Posterior vena cava (tissue), 2 donors: ENCODE results near the gene CYP2J2. TPM values are rescaled to one million over a fixed set of nuclear protein-coding genes. Genes with fewer than 3 reads are reported as not detected.
"Not testable (repeated sequence)": the region's sequence is repeated elsewhere in the genome, so short reads cannot be mapped to it uniquely, and the experiment has no call there.

Experiments used
- DNase-seq: peaks from one replicate; pipeline ENCODE4 v3.0.0-alpha.2; 2020; ENCODE audit warnings: low spot score
- intact Hi-C, 2 donors: fragments of 100-400 bp; cut with DNase I; formaldehyde crosslinking; loops; one replicate each; pipeline versions ENCODE4 v1.14.1 to v1.14.2; 2022 to 2023
- long read RNA-seq, 2 donors: library from polyadenylated mRNA; unstranded; transcript quantifications; one replicate each; pipeline ENCODE4 v2.0.0, GENCODE V29; 2020 to 2021
- total RNA-seq, 2 donors: library from RNA; stranded (reverse); fragmentation: NEBNext Ultra II Directional; extraction: Animal tissue kit (Norgen Biotek cat#: 25700); gene quantifications; one replicate each; pipeline ENCODE4 v1.2.1, GENCODE V29; 2021
- donor health status: DM: yes; HTN: yes; CAD: no.
- donor health status: DM: yes; HTN: yes; CAD: no.

CYP2J2 gene
- not detected for total RNA-seq
- long read RNA-seq, donor 1, result 0 reads
- long read RNA-seq, donor 2, result 0 reads

DNA sequence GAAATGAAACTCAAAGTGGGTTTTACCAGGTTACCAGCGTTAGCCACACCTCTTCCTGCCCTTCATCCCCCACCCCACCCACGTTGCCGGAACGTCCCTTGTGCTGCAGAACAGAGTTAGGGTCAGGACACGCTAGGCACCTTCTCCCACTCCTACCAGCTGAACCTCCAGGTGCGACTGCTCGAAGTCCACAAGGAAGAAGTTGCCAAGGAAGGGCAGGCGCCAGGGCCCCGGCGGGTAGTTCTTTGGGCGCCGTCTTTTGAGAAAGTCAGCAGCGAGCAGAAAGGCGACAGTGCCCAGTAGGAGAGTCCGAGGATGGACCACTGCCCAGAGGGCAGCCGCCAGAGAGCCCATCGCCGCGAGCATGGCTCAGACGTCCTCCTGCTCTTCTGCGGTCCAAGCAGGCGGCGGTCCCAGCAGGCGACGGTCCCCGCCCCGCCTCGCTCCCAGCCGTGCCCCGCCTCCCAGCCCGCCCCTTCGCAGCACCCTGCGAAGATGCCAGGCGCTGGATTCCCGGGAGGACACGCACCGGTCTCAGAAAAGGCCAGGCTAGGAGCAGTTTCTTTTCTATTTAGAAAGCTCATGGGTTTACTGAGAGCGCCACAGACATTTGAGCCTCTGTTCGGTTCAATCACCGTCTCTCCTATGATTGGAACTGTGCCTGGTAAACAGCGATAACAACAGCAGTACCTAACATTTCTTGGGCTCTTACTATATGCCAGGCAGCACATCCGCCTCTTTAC, at the start of gene CYP2J2:
Gene CYP2J2, minus strand, starts transcription at position 393 of the 743 bp plus-strand sequence. Its CDS starts 27 bp downstream, at position 366.
- peak; percentile 78 for DNase-seq
- intact Hi-C loops, result no loop called here

DNA sequence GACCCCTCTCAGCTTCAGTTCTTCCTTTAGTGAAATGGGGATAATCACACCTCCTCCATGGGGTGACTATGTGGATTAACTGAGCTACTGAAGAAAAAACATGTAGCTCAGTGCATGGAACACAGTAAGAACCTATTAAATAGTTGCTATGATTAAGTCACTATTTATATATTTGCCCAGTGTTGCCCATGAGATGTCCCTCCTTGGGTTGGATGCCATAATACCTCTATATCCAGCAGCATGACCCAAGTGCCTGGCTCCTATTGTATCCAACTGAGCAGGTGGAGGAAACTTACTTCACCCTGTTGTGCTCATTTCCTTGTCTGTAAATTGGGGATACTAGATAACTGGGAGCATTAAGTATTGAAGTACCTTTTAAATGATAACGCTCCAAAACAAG, 47.1 kb upstream of the CYP2J2 start:
- intact Hi-C loops, result loop anchor here in 1 of 2 donors (10.0 kb wide), 2 partner anchors 161 to 1481 kb away; no protein-coding TSS in a partner anchor
- no peak for DNase-seq

GRCh38 chr1:59972216-59972927, 45.8 kb upstream of the CYP2J2 start:
- no peak for DNase-seq
- intact Hi-C loops, result loop anchor here in 1 of 2 donors (10.0 kb wide), 2 partner anchors 162 to 1482 kb away; no protein-coding TSS in a partner anchor

DNA sequence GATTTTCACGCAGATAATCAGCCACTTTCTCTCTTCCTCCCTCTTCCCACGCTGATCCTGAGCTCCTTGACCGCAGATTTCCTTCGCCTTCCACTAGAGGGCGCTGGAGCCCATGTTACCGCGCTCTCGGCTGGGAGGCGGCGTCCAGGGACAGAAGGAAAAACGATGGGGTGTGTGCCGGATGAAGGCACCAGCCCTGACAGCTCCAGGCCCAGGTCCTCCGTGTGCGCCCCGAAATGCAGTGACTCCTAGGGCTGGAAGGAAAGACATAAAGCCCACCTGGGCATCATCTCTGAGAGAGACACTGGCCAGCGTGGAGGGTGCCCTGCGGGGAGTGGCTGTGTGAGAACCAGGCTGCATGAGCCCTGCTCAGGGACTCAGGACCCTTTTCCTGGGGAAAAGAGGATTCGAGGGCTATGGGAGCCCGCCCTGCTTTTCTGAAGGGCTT, 44.9 kb upstream of the CYP2J2 start:
- peak; percentile 90 for DNase-seq
- intact Hi-C loops, result loop anchor here in 1 of 2 donors (10.0 kb wide), 2 partner anchors 163 to 1483 kb away; no protein-coding TSS in a partner anchor

DNA sequence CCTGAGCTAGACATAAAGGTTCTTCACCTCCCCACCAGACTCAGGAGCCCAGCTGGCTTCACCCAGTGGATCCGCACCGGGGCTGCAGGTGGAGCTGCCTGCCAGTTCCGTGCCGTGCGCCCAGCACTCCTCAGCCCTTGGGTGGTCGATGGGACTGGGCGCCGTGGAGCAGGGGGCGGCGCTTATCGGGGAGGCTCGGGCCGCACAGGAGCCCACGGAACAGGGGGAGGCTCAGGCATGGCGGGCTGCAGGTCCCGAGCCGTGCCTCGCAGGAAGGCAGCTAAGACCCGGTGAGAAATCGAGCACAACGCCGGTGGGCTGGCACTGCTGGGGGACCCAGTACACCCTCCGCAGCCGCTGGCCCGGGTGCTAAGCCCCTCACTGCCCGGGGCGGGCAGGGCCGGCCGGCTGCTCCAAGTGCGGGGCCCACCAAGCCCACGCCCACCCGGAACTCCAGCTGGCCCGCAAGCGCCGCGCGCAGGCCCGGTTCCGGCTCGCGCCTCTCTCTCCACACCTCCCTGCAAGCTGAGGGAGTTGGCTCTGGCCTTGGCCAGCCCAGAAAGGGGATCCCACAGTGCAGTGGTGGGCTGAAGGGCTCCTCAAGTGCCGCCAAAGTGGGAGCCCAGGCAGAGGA, 43.1 kb upstream of the CYP2J2 start:
- DNase-seq, result not testable (repeated sequence)
- intact Hi-C loops, result loop anchor here in 1 of 2 donors (10.0 kb wide), 2 partner anchors 165 to 1485 kb away; no protein-coding TSS in a partner anchor

DNA sequence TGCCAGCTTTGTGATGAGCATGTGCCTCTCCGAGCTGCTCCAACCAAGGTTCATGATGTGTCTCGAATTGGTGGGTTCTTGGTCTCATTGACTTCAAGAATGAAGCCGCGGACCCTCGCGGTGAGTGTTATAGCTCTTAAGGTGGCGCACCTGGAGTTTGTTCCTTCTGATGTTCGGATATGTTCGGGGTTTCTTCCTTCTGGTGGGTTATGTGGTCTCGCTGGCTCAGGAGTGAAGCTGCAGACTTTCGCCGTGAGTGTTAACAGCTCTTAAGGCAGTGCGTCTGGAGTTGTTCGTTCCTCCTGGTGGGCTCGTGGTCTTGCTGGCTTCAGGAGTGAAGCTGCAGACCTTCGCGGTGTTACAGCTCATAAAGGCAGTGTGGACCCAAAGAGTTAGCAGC, 42.2 kb upstream of the CYP2J2 start:
- intact Hi-C loops, DNase-seq: not testable (repeated sequence)

- no peak for DNase-seq
Measured at GRCh38 chr1:59967780-59968179, 41.2 kb upstream of the CYP2J2 start.

DNA sequence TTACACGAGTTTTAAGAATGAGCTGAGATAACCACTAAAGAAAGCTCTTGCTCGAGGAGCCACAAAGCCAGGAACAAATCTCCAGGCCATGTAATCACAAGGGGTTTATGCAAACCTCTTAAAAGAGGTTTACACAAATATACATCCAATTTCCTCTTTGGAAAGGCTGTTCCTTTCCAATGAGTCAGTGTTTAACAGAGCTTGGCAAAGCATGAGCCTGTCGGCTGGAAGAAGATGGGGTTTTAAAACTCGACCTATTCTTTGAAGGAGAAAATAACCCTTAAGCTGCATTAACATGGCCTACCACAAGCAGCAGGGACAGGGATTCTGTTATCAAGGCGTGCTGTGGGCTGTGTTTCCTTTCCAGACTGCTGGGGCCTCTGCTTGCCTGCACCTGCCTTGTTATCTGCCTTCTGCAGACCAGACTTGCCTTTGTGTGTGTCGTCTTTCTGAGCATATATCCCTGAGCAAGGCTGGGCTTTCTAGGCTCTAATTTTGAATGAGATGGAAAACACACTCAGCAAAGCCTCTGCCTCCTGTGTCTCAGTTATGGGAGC, 40.6 kb upstream of the CYP2J2 start:
- intact Hi-C loops, result no loop called here
- DNase-seq, result no peak

More at GRCh38 chr1:59967780-59968179, 41.2 kb upstream of the CYP2J2 start:
- intact Hi-C loops, result no loop called here

DNA sequence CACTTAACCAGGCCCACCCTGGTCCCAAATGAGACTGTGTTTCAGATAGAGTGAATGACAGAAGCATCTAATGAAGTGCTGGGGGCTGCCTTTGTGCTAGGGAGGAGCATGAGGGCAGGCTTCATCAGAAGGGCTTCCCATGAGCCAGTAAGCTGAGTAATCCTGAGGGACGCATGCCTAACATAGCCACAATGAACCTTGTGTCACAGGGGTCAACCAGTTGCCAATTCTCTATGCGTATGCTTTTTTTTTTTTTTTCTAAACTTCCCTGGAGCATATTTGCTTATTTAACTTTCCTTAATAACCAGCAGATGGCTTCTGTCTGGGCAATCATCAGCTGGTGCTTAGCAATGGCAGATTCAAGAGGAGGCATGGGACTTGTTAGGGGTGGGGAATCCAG, 25.5 kb upstream of the CYP2J2 start:
- intact Hi-C loops, result no loop called here
- no peak for DNase-seq

DNA sequence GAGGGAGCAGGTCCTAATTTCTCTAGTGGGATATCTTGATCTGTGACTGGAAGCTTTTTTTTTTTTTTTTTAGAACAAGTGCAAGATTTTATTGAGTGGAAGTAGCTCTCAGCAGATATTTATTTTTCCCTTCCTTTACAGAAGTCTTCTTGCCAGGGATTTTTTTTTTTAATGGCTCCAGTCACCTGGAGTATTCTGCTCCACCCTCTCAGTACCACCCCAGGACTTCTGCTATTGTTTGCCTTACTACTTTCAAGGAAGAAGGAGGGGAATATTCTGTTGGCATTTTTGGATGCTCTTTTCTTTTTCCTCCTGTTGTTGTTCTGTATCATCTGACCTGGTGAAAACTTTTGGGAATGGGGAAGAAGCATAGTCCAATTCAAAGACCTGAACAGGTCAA, 23.1 kb upstream of the CYP2J2 start:
- no peak for DNase-seq
- intact Hi-C loops, result no loop called here

GRCh38 chr1:59948990-59949389, 22.4 kb upstream of the CYP2J2 start:
- intact Hi-C loops, result no loop called here
- DNase-seq, result no peak

DNA sequence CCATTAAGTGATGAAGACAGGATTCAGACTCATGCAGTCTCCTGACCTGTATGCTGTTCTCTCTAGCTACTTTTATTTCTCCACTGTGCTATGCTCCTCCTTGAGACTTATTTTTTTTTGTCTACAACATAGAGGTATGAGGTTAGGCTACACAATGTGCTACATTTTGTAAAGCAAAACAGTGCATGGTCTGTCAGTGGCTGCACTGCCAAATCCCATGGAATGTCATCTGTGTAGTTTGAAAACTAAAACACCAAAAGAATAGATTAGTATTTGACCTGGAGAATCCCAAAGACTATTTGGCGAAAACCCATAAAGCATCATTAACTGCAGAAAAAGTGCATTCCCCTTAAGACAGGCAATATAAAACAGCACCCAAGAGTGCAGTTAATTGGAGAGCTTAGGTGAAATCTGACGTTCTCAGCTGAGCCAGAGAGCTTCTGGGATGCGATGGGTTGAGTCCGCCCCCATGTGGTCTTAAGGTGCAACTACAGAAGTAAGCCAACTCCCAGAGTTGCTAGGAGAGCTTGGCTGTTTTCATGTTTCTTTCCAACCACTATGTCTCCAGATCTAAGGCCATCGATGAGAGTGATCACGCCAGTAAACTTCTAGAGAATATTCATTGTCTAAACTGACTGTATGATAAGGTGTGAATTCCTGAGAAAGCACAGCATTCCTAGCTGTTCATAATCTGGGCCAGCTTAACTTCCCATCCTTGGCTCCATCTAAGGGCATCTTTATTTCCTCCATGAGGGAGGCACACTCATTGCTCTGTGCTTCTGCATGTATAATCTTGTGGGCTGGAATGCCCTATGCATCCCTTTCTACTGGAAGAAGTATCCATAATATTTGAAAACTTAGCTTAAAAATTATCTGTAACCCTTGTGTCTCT, 20.7 kb upstream of the CYP2J2 start:
- DNase-seq, result no peak
- intact Hi-C loops, result no loop called here

DNA sequence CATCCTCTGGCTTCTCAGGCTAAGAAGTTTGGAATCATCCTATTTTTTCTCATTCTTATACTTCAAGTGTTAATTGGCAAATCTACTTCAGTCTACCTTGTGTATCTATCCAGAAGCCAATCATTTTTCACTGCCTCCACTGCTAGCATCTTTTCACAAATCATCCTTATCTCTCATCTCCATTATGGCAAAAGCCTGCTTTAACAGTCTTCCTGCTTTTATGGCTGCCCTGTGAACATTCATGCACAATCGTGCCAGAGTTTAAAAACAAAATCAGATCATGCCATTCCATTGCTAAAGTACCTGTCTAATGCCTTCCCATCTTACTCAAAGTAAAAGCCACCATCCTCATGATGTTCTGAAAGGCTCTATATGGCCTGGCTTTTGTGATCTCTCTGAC, 19.2 kb upstream of the CYP2J2 start:
- intact Hi-C loops, result no loop called here
- no peak for DNase-seq

DNA sequence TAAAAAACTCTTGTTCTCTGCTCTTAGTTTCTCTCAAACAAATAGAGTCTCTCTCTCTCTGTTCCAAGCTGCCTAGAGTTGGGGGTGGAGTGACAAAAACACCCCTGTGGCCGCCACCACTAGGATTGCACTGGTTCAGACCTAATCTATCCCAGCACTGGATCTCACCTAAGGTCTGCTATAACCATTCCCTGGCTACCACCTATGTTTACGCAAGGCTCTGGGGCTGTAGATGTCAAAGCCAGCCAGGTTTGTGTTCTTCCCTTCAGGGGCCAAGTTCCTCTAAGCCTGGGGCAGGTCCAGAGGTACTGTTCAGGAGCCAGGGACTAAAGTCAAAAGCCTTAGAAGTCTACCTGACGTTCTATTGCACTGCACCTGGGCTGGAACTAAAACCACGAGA, 12.8 kb upstream of the CYP2J2 start:
- intact Hi-C loops, result no loop called here
- no peak for DNase-seq

- intact Hi-C loops, result no loop called here
- DNase-seq, result no peak
Measured at GRCh38 chr1:59937636-59938210, 11.2 kb upstream of the CYP2J2 start.

DNA sequence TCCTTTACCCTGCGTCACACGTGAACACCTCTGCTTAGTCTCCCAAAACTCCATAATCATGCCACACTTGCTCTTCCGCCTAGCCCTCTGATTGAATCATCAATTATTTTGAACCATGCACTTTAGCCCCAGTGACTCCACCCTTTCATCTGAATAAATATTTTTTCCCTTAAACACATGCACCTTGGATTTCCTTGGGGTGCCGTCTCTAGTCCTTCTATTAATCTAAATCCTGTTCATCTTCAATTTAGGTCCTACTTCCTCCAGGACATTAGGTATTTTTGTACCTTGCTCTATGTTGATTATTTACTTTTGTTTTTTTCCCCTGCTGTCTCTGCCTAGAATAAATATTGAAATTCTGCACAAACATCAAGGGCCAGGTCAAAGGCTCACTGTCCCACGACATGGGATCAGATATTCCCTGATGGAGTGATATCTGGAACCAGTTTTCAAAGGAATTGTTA, 9.8 kb upstream of the CYP2J2 start:
- intact Hi-C loops, result no loop called here
- DNase-seq, result no peak

- DNase-seq, result no peak
- intact Hi-C loops, result no loop called here
Measured at GRCh38 chr1:59928996-59929395, 2.4 kb upstream of the CYP2J2 start.

GRCh38 chr1:59927213-59927612, 640 bp upstream of the CYP2J2 start:
- DNase-seq, result no peak
- intact Hi-C loops, result no loop called here
